Lower leg skin (tissue), 3 donors: ENCODE measurements around the gene ARID1B.

Experiments
- CTCF ChIP-seq, 3 donors: fragments of 450-650 bp; IDR thresholded peaks; one replicate each; pipeline ENCODE4 v1.5.1; 2016; ENCODE audit warnings: antibody characterized with exemption in 3 of 3, mild to moderate bottlenecking in 3 of 3, moderate library complexity in 2 of 3
- POLR2A ChIP-seq, 2 donors: fragments of 450-650 bp; IDR thresholded peaks; one replicate each; pipeline ENCODE4 v1.6.1; 2016 to 2017; ENCODE audit warnings: antibody characterized with exemption in 2 of 2, mild to moderate bottlenecking in 1 of 2, moderate library complexity in 1 of 2

GRCh38 chr6:157230910-157231309 is 453.7 kb downstream of the ARID1B start:
- no peak for TF ChIP-seq CTCF (IDR thresholded peaks at IDR 0.05)
- TF ChIP-seq POLR2A (IDR thresholded peaks at IDR 0.05): no peak
